Spleen (tissue), 11 donors: ENCODE data around the gene SOX8. TPM values are rescaled to one million over a fixed set of nuclear protein-coding genes. Genes with fewer than 3 reads are reported as not detected.

Experiments
- DNase-seq: peaks from one replicate; pipeline ENCODE4 v3.0.0-alpha.2; 2020
- H3K27ac ChIP-seq, 8 donors: fragments of 200-600 bp; sonication (generic) in 7 of 8; 1 replicate in 4 of 8; 2 replicates in 4 of 8; pipeline versions ENCODE4 v1.5.0 to v1.8.0; 2016 to 2021; ENCODE audit warnings: inconsistent platforms in 4 of 8, mild to moderate bottlenecking in 4 of 8, moderate library complexity in 1 of 8
- H3K27me3 ChIP-seq, 7 donors: fragments of 200-600 bp; sonication (generic) in 6 of 7; replicated peaks in 1 of 7; 1 replicate in 4 of 7; 2 replicates in 3 of 7; pipeline versions ENCODE4 v1.5.0 to v1.8.0; 2016 to 2021; ENCODE audit warnings: inconsistent platforms in 3 of 7, mild to moderate bottlenecking in 1 of 7
- H3K36me3 ChIP-seq, 6 donors: fragments of 200-600 bp; sonication (generic) in 5 of 6; 1 replicate in 4 of 6; 2 replicates in 2 of 6; pipeline versions ENCODE4 v1.5.0 to v1.8.0; 2016 to 2021; ENCODE audit warnings: inconsistent platforms in 2 of 6
- H3K4me1 ChIP-seq, 6 donors: fragments of 200-600 bp; sonication (generic) in 5 of 6; 1 replicate in 3 of 6; 2 replicates in 3 of 6; pipeline versions ENCODE4 v1.5.0 to v1.8.0; 2016 to 2021; ENCODE audit warnings: inconsistent platforms in 3 of 6
- H3K4me3 ChIP-seq, 8 donors: fragments of 200-600 bp; sonication (generic) in 7 of 8; 1 replicate in 4 of 8; 2 replicates in 4 of 8; pipeline versions ENCODE4 v1.5.0 to v1.8.0; 2016 to 2021; ENCODE audit warnings: inconsistent platforms in 4 of 8, mild to moderate bottlenecking in 4 of 8, moderate library complexity in 2 of 8
- H3K9me3 ChIP-seq, 8 donors: fragments of 200-600 bp; sonication (generic) in 7 of 8; 1 replicate in 4 of 8; 2 replicates in 4 of 8; pipeline versions ENCODE4 v1.5.0 to v1.8.0; 2016 to 2021; ENCODE audit warnings: inconsistent platforms in 4 of 8
- CTCF ChIP-seq, 11 experiments: fragments of 200-600 bp in 7 of 11; fragments of 450-650 bp in 4 of 11; sonication (generic) in 4 of 11; IDR thresholded peaks in 8 of 11; conservative IDR thresholded peaks in 3 of 11; 1 replicate in 7 of 11; 2 replicates in 4 of 11; pipeline versions ENCODE4 v1.4.0 to v1.8.0; 2016 to 2021; ENCODE audit warnings: antibody characterized with exemption in 11 of 11, inconsistent platforms in 4 of 11, mild to moderate bottlenecking in 1 of 11
- POLR2A ChIP-seq, 3 donors: fragments of 450-650 bp; IDR thresholded peaks; one replicate each; pipeline ENCODE4 v1.5.1; 2017; ENCODE audit warnings: antibody characterized with exemption in 3 of 3, mild to moderate bottlenecking in 1 of 3
- POLR2AphosphoS5 ChIP-seq, 3 donors: sonication (generic); formaldehyde crosslinking; IDR thresholded peaks; one replicate each; pipeline ENCODE4 v1.5.1; 2017; ENCODE audit warnings: antibody characterized with exemption in 3 of 3
- WGBS, 5 donors: extraction: QIAGEN DNeasy Blood & Tissue Kit in 3 of 5; methylation state at CpG; one replicate each; pipeline versions ENCODE4 v1.1.5 to v1.1.7; 2013 to 2018; 5-methylcytosine and 5-hydroxymethylcytosine counted together
- intact Hi-C: fragments of 100-400 bp; cut with DNase I; formaldehyde crosslinking; loops from one replicate; pipeline ENCODE4 v1.15.0; 2023; ENCODE audit warnings: low total_unique reads
- polyA plus RNA-seq, 3 donors: library from polyadenylated mRNA; stranded (reverse); fragments of 200-250 nt; gene quantifications; one replicate each; pipeline ENCODE4 v1.2.1, GENCODE V29; 2013
- total RNA-seq, 7 donors: library from RNA; depleted of rRNA in 3 of 7; stranded (reverse); fragments of >200 nt in 3 of 7; fragmentation: NEBNext Ultra II Directional in 4 of 7; extraction: Animal tissue kit (Norgen Biotek cat#: 25700) in 4 of 7; gene quantifications; one replicate each; pipeline versions ENCODE4 v1.1.0 to v1.2.1, GENCODE V29; 2016 to 2021
- donor health status: healthy with polysubstance abuse.
- donor health status: DM: no; HTN: no; CAD: no; lungs with moderate emphysema.
- donor health status: DM: no; HTN: no; CAD: no.
- donor health status: Bipolar disorder and iron deficiency.
- donor health status: healthy.
- donor health status: DM: no; HTN: no; CAD: no.
- donor health status: DM: yes; HTN: yes; CAD: no.

The SOX8 gene
- total and polyA plus RNA-seq, 10 donors, result 0.60 to 3.7 (median 1.7) TPM

GRCh38 chr16:1006781-1007180 is 25.2 kb downstream of the SOX8 start:
- Histone ChIP-seq H3K9me3 (no peaks in the 10 kb centered on the region), H3K4me1 (peaks cover 0 to 23% (median 10%) of the 10 kb centered on the region in 6 donors), H3K36me3 (no peaks in the 10 kb centered on the region), H3K27me3 (peaks cover 0 to 83% (median 15%) of the 10 kb centered on the region in 7 donors), H3K27ac (no peak overlapping the region), H3K4me3 (no peak overlapping the region)
- DNase-seq, result no peak
- intact Hi-C loops, result no loop called here
- WGBS, 5 donors, result 80 to 92% (median 91%) methylated on average over 14 to 25 of the region's 25 CpGs
- no peak for TF ChIP-seq POLR2AphosphoS5 (IDR thresholded peaks at IDR 0.05)
- TF ChIP-seq CTCF (IDR thresholded peaks at IDR 0.05 in 8 of 11, conservative IDR thresholded peaks at IDR 0.05 in 3 of 11), result no peak
- no peak for TF ChIP-seq POLR2A (IDR thresholded peaks at IDR 0.05)

GRCh38 chr16:1007284-1007850 is 25.8 kb downstream of the SOX8 start:
- no peak for DNase-seq
- intact Hi-C loops, result no loop called here
- Histone ChIP-seq H3K36me3 (no peaks in the 10 kb centered on the region), H3K4me1 (peaks cover 0 to 22% (median 10%) of the 10 kb centered on the region in 6 donors), H3K27me3 (peaks cover 0 to 81% (median 15%) of the 10 kb centered on the region in 7 donors), H3K4me3 (no peak overlapping the region), H3K27ac (no peak overlapping the region), H3K9me3 (no peaks in the 10 kb centered on the region)
- WGBS, 5 donors, result 79 to 89% (median 82%) methylated on average over 6 to 16 of the region's 16 CpGs
- TF ChIP-seq POLR2AphosphoS5 (IDR thresholded peaks at IDR 0.05), result no peak
- no peak for TF ChIP-seq POLR2A (IDR thresholded peaks at IDR 0.05)
- no peak for TF ChIP-seq CTCF (IDR thresholded peaks at IDR 0.05 in 8 of 11, conservative IDR thresholded peaks at IDR 0.05 in 3 of 11)

GRCh38 chr16:1008085-1008484 is 26.5 kb downstream of the SOX8 start:
- no peak for DNase-seq
- H3K4me3 ChIP-seq, result no peak overlapping the region
- H3K27me3 ChIP-seq, result peaks cover 0 to 74% (median 12%) of the 10 kb centered on the region in 7 donors
- peaks cover 0 to 15% (median 7%) of the 10 kb centered on the region in 6 donors for H3K4me1 ChIP-seq
- WGBS, 5 donors, result 84 to 90% (median 87%) methylated on average over 6 to 14 of the region's 14 CpGs
- H3K9me3 ChIP-seq, result no peaks in the 10 kb centered on the region
- H3K36me3 ChIP-seq, result no peaks in the 10 kb centered on the region
- TF ChIP-seq POLR2AphosphoS5 (IDR thresholded peaks at IDR 0.05) (no peak), POLR2A (IDR thresholded peaks at IDR 0.05) (no peak), CTCF (IDR thresholded peaks at IDR 0.05 in 8 of 11, conservative IDR thresholded peaks at IDR 0.05 in 3 of 11) (no peak)
- intact Hi-C loops, result no loop called here
- H3K27ac ChIP-seq, result no peak overlapping the region

GRCh38 chr16:1009358-1010150 is 28.0 kb downstream of the SOX8 start:
- TF ChIP-seq POLR2A (IDR thresholded peaks at IDR 0.05) (no peak), CTCF (IDR thresholded peaks at IDR 0.05 in 8 of 11, conservative IDR thresholded peaks at IDR 0.05 in 3 of 11) (no peak)
- Histone ChIP-seq H3K27ac (no peak overlapping the region), H3K9me3 (no peaks in the 10 kb centered on the region), H3K4me1 (peaks cover 0 to under 1% (median 0%) of the 10 kb centered on the region in 6 donors), H3K27me3 (peaks cover 0 to 60% (median 12%) of the 10 kb centered on the region in 7 donors), H3K36me3 (no peaks in the 10 kb centered on the region), H3K4me3 (no peak overlapping the region)
- intact Hi-C loops, result no loop called here
- WGBS, 5 donors, result 64 to 75% (median 67%) methylated on average over 27 to 30 of the region's 30 CpGs
- DNase-seq, result no peak
